GM23338 (cell line): Measurements from ENCODE around the gene EYS. TPM values are rescaled to one million over a fixed set of nuclear protein-coding genes. Genes with fewer than 3 reads are reported as not detected.
A peak's percentile ranks its signal among the peaks of the same experiment; 100 is the strongest.

ENCODE experiments used
- ATAC-seq: fragments of 200-7000 bp; cut with Tn5 transposase; 3 replicates; pipeline ENCODE4 v1.9.1; 2020
- DNase-seq: peaks from one replicate; pipeline ENCODE4 v3.0.0-alpha.2; 2015; ENCODE audit warnings: low spot score
- H2AFZ ChIP-seq: fragments of 200-600 bp; sonication (generic); 2 replicates; pipeline ENCODE4 v1.8.0; 2016; ENCODE audit warnings: antibody characterized with exemption, mild to moderate bottlenecking, moderate library complexity
- H3F3A ChIP-seq: fragments of 200-600 bp; sonication (generic); replicated peaks from 2 replicates; pipeline ENCODE4 v1.8.0; 2017; ENCODE audit warnings: antibody characterized with exemption, mixed run types, low read depth
- H3K27ac ChIP-seq: fragments of 200-600 bp; sonication (generic); 2 replicates; pipeline ENCODE4 v1.6.1; 2016; ENCODE audit warnings: low read depth
- H3K27me3 ChIP-seq: fragments of 200-600 bp; sonication (generic); 2 replicates; pipeline ENCODE4 v1.8.0; 2016; ENCODE audit warnings: mild to moderate bottlenecking, mixed run types, moderate library complexity; ENCODE audit not compliant: insufficient read depth
- H3K36me3 ChIP-seq: fragments of 200-600 bp; sonication (generic); 2 replicates; pipeline ENCODE4 v1.8.0; 2016; ENCODE audit warnings: mild to moderate bottlenecking; ENCODE audit not compliant: insufficient read depth
- H3K4me1 ChIP-seq: fragments of 200-600 bp; sonication (generic); 2 replicates; pipeline ENCODE4 v1.8.0; 2016; ENCODE audit warnings: mild to moderate bottlenecking, moderate library complexity; ENCODE audit not compliant: insufficient read depth
- H3K4me2 ChIP-seq: fragments of 200-600 bp; sonication (generic); 2 replicates; pipeline ENCODE4 v1.7.1; 2017; ENCODE audit warnings: mixed run types
- H3K4me3 ChIP-seq: fragments of 200-600 bp; sonication (generic); 2 replicates; pipeline ENCODE4 v1.6.1; 2016; ENCODE audit warnings: mixed run types
- H3K79me2 ChIP-seq: fragments of 200-600 bp; sonication (generic); replicated peaks from 2 replicates; pipeline ENCODE4 v1.8.0; 2017; ENCODE audit warnings: mild to moderate bottlenecking; ENCODE audit not compliant: insufficient read depth
- H3K9me2 ChIP-seq: fragments of 200-600 bp; sonication (generic); 2 replicates; pipeline ENCODE4 v1.8.0; 2017; ENCODE audit not compliant: insufficient read depth
- H4K20me1 ChIP-seq: fragments of 200-600 bp; sonication (generic); replicated peaks from 2 replicates; pipeline ENCODE4 v1.8.0; 2017; ENCODE audit warnings: mild to moderate bottlenecking; ENCODE audit not compliant: insufficient read depth
- H3K27ac Mint-ChIP-seq: 2 replicates; pipeline ENCODE4 v1.8.0; 2020; ENCODE audit warnings: inconsistent platforms, mild to moderate bottlenecking, moderate library complexity, mixed read lengths
- H3K27me3 Mint-ChIP-seq: 3 replicates; pipeline ENCODE4 v1.8.0; 2022; ENCODE audit warnings: low read depth, mild to moderate bottlenecking, moderate library complexity, mixed read lengths, inconsistent platforms; ENCODE audit not compliant: insufficient read depth, poor library complexity
- H3K36me3 Mint-ChIP-seq: 3 replicates; pipeline ENCODE4 v1.8.0; 2021; ENCODE audit warnings: low read depth, mild to moderate bottlenecking, inconsistent platforms, moderate library complexity, mixed read lengths
- H3K4me1 Mint-ChIP-seq: 3 replicates; pipeline ENCODE4 v1.8.0; 2020; ENCODE audit warnings: mild to moderate bottlenecking, inconsistent platforms, mixed read lengths
- H3K4me3 Mint-ChIP-seq: 3 replicates; pipeline ENCODE4 v1.8.0; 2021; ENCODE audit warnings: moderate library complexity, mild to moderate bottlenecking, inconsistent platforms, mixed read lengths
- H3K9me3 Mint-ChIP-seq: 3 replicates; pipeline ENCODE4 v1.8.0; 2020; ENCODE audit warnings: moderate library complexity, mild to moderate bottlenecking, inconsistent platforms, mixed read lengths
- CREB1 ChIP-seq: fragments of 250-450 bp; sonication (Bioruptor Pico); IDR thresholded peaks from 2 replicates; pipeline ENCODE4 v1.5.0; 2020; ENCODE audit warnings: low read depth, mild to moderate bottlenecking, moderate library complexity
- CTCF ChIP-seq, 2 experiments: fragments of 200-600 bp in 1 of 2; sonication (generic) in 1 of 2; conservative IDR thresholded peaks; 2 replicates each; pipeline versions ENCODE4 v1.5.1 to v1.6.1; 2016 to 2017; ENCODE audit warnings: antibody characterized with exemption in 2 of 2, low read depth in 2 of 2, mild to moderate bottlenecking in 2 of 2, moderate library complexity in 1 of 2
- ETS1 ChIP-seq: IDR thresholded peaks from 2 replicates; pipeline ENCODE4 v1.6.1; 2016; ENCODE audit warnings: antibody characterized with exemption
- EZH2 ChIP-seq: fragments of 200-600 bp; sonication (generic); IDR thresholded peaks from one replicate; pipeline ENCODE4 v1.8.0; 2017; ENCODE audit warnings: antibody characterized with exemption, mild to moderate bottlenecking, low read depth; ENCODE audit not compliant: unreplicated experiment
- EZH2phosphoT487 ChIP-seq: fragments of 200-600 bp; sonication (generic); IDR thresholded peaks from one replicate; pipeline ENCODE4 v1.8.1; 2018; ENCODE audit warnings: antibody characterized with exemption; ENCODE audit not compliant: unreplicated experiment
- JUNB ChIP-seq: IDR thresholded peaks from one replicate; pipeline ENCODE4 v1.6.1; 2016; ENCODE audit warnings: antibody characterized with exemption; ENCODE audit not compliant: unreplicated experiment
- NANOG ChIP-seq: IDR thresholded peaks from 2 replicates; pipeline ENCODE4 v1.6.1; 2016; ENCODE audit warnings: antibody characterized with exemption, borderline replicate concordance
- POLR2AphosphoS5 ChIP-seq: IDR thresholded peaks from 2 replicates; pipeline ENCODE4 v1.6.1; 2016; ENCODE audit warnings: antibody characterized with exemption, low read depth
- REST ChIP-seq: IDR thresholded peaks from one replicate; pipeline ENCODE4 v1.6.1; 2018; ENCODE audit warnings: antibody characterized with exemption; ENCODE audit not compliant: unreplicated experiment
- STAT1 ChIP-seq: IDR thresholded peaks from one replicate; pipeline ENCODE4 v1.6.1; 2016; ENCODE audit warnings: antibody characterized with exemption; ENCODE audit not compliant: unreplicated experiment
- ZNF114 ChIP-seq: fragments of 250-450 bp; sonication (Bioruptor Pico); IDR thresholded peaks from 2 replicates; pipeline ENCODE4 v1.5.0; 2020; ENCODE audit warnings: mild to moderate bottlenecking, moderate library complexity
- ZNF331 ChIP-seq: fragments of 250-450 bp; sonication (Bioruptor Pico); IDR thresholded peaks from 2 replicates; pipeline ENCODE4 v1.5.0; 2020; ENCODE audit warnings: low read depth, mild to moderate bottlenecking, moderate library complexity
- ZNF462 ChIP-seq: fragments of 250-450 bp; sonication (Bioruptor Pico); IDR thresholded peaks from 2 replicates; pipeline ENCODE4 v1.5.0; 2020; ENCODE audit warnings: mild to moderate bottlenecking, moderate library complexity
- polyA plus RNA-seq: library from polyadenylated mRNA; unstranded; fragments of >200 nt; fragmentation: Nextera tagmentation; extraction: Ambion mirVana; gene quantifications from 2 replicates; pipeline ENCODE4 v1.2.1, GENCODE V29; 2016
- total RNA-seq: library from RNA; depleted of rRNA; stranded (reverse); fragments of >200 nt; shearing (Covaris generic); gene quantifications from 2 replicates; pipeline ENCODE4 v1.2.3, GENCODE V29; 2014

Gene EYS
- total and polyA plus RNA-seq, 2 experiments from 2014 or later = 0.38 to 0.52 TPM

GRCh38 chr6:63788569-63788968, 1918.5 kb downstream of the EYS start:
- Histone ChIP-seq H3F3A (no peaks in the 10 kb centered on the region), H3K27me3 (no peaks in the 10 kb centered on the region), H3K4me2 (no peak overlapping the region; the same call in 1 of the 2 replicates), H4K20me1 (no peaks in the 10 kb centered on the region), H3K27ac (no peak overlapping the region), H3K4me3 (no peak overlapping the region), H3K9me2 (peaks cover 12% of the 10 kb centered on the region; the same call in 1 of the 2 replicates), H3K4me1 (peaks cover 11% of the 10 kb centered on the region), H2AFZ (no peak overlapping the region), H3K36me3 (no peaks in the 10 kb centered on the region), H3K79me2 (no peaks in the 10 kb centered on the region)
- TF ChIP-seq CREB1 = no peak
- no peak for TF ChIP-seq ETS1
- no peak for TF ChIP-seq JUNB
- TF ChIP-seq ZNF462 (CRISPR knock-in tag) = no peak
- TF ChIP-seq STAT1 = no peak
- no peak for TF ChIP-seq CTCF (conservative IDR thresholded peaks at IDR 0.05; ENCODE audit: low read depth in 2 of 2)
- TF ChIP-seq ZNF114 (CRISPR knock-in tag) = no peak
- no peak for TF ChIP-seq EZH2
- TF ChIP-seq REST = no peak
- no peak for TF ChIP-seq POLR2AphosphoS5
- TF ChIP-seq EZH2phosphoT487 = no peak
- TF ChIP-seq ZNF331 (CRISPR knock-in tag) = no peak
- TF ChIP-seq NANOG = no peak
- H3K4me1 Mint-ChIP-seq = peaks cover 16% of the 10 kb centered on the region
- H3K27ac Mint-ChIP-seq = no peak overlapping the region
- H3K27me3 Mint-ChIP-seq = no peaks in the 10 kb centered on the region
- H3K4me3 Mint-ChIP-seq = no peak overlapping the region
- H3K9me3 Mint-ChIP-seq = no peaks in the 10 kb centered on the region
- no peaks in the 10 kb centered on the region for H3K36me3 Mint-ChIP-seq
- ATAC-seq (peak; percentile 69; the same call in 2 of the 3 replicates), DNase-seq (peak; percentile 68)
